ENCODE measurements around the gene MACROD1.
"Not testable (repeated sequence)": the region's sequence is repeated elsewhere in the genome, so short reads cannot be mapped to it uniquely, and the experiment has no call there.

The MACROD1 gene

DNA sequence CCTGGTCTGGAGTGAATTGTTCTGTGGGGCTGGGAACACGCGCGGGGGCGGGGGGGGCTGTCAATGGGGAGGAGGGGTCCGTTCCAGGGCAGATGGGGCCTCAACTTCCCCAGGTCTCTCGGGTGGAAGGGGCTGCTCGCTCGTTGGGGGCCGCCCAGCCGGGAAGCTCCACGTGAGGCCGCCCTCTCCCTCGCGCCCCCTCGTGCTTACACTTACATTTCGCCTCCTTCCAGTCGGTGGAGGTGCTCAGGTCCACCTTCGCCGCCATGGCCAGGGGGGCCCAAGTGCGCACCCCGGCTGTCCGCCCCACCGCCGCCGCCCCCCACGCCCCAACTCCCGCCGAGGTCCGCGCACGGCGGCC lies 452 bp downstream of the MACROD1 start:
- Histone ChIP-seq H3K27me3 (ENCODE audit: low read length) (no peaks in the 10 kb centered on the region), H3K9ac (ENCODE audit: low read length) (peak overlapping the region; percentile 81), H3K4me2 (ENCODE audit: low read depth, low read length, poor library complexity, severe bottlenecking) (peak overlapping the region; percentile 73), H2AFZ (ENCODE audit: low read depth, low read length, severe bottlenecking) (peak overlapping the region; percentile 83), H3K27ac (ENCODE audit: low read depth, low read length) (peak overlapping the region; percentile 44; the same call in 1 of the 2 replicates), H3K36me3 (ENCODE audit: low read length) (no peaks in the 10 kb centered on the region), H4K20me1 (ENCODE audit: low read depth, low read length) (no peaks in the 10 kb centered on the region), H3F3A (ENCODE audit: insufficient read depth) (peaks cover 14% of the 10 kb centered on the region; the same call in 1 of the 2 replicates), H3K9me3 (ENCODE audit: insufficient read depth, low read length) (no peaks in the 10 kb centered on the region), H3K9me2 (replicated peaks; ENCODE audit: insufficient read depth, low read length) (no peaks in the 10 kb centered on the region), H3K79me2 (ENCODE audit: insufficient read depth, low read length) (peaks cover 3% of the 10 kb centered on the region; the same call in 1 of the 2 replicates), H3K4me3 (ENCODE audit: insufficient read depth, low read length, poor library complexity, severe bottlenecking) (peak overlapping the region; percentile 60)
- TF ChIP-seq, protein P1, sequence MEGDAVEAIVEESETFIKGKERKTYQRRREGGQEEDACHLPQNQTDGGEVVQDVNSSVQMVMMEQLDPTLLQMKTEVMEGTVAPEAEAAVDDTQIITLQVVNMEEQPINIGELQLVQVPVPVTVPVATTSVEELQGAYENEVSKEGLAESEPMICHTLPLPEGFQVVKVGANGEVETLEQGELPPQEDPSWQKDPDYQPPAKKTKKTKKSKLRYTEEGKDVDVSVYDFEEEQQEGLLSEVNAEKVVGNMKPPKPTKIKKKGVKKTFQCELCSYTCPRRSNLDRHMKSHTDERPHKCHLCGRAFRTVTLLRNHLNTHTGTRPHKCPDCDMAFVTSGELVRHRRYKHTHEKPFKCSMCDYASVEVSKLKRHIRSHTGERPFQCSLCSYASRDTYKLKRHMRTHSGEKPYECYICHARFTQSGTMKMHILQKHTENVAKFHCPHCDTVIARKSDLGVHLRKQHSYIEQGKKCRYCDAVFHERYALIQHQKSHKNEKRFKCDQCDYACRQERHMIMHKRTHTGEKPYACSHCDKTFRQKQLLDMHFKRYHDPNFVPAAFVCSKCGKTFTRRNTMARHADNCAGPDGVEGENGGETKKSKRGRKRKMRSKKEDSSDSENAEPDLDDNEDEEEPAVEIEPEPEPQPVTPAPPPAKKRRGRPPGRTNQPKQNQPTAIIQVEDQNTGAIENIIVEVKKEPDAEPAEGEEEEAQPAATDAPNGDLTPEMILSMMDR (IDR thresholded peaks at IDR 0.05; ENCODE audit: insufficient read depth, low read length, poor library complexity, severe bottlenecking): no peak

DNA sequence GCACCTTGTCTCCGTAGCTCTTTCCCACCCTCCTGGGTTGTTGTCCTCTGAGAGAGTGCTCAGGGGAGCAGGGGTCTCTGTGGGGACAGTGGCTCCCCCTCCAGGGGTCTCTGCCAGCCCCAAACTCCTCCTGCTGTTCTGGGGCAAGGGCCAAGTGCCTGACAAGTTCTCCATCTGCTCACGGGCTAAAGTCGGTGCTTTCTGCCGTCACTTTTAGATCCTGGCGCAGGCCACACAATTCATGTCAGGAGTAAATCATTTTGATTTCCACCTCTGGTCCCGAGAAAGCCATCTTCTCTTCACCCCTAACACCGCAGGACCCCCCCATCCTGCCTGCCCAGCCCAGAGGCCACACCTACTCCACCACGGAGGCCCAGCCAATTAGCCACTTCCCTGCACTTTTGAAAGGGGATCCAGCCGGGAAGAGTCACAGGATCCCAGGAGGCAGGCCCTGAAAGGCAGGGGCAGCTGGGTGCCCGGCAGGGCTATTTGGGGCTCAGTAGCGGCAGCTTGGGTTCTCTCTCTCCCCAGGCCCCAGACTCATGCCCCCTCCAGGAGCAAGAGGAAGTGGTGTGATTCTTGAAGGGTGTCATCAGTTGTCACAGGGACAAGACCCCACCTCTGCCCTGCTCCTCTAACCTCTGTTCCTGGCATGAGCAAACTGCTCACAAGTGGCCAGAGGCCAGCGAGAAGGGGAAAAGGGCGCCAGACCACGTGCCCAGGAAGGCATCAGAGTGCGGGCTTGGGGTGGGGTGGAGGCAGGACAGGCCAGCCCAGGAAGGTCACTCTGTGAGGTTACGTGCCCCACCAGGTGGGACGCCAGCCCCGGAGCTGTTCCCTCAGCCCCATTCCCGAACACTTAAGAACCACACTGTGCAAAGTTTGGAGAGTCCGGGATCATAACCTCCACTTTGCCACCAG lies 1.3 kb downstream of the MACROD1 start:
- Histone ChIP-seq H3K27me3 (ENCODE audit: low read length) (no peaks in the 10 kb centered on the region), H3K9me2 (replicated peaks; ENCODE audit: insufficient read depth, low read length) (no peaks in the 10 kb centered on the region), H3K9ac (ENCODE audit: low read length) (peak overlapping the region; percentile 81), H3K36me3 (ENCODE audit: low read length) (no peaks in the 10 kb centered on the region), H4K20me1 (ENCODE audit: low read depth, low read length) (no peaks in the 10 kb centered on the region), H3K79me2 (ENCODE audit: insufficient read depth, low read length) (peaks cover 3% of the 10 kb centered on the region; the same call in 1 of the 2 replicates), H3F3A (ENCODE audit: insufficient read depth) (peaks cover 7% of the 10 kb centered on the region; the same call in 1 of the 2 replicates), H3K27ac (ENCODE audit: low read depth, low read length) (0 out of 2 replicates have a peak overlapping the region, but pooled peaks have one; percentile 44), H2AFZ (ENCODE audit: low read depth, low read length, severe bottlenecking) (peak overlapping the region; percentile 83), H3K4me3 (ENCODE audit: insufficient read depth, low read length, poor library complexity, severe bottlenecking) (peak overlapping the region; percentile 60), H3K4me2 (ENCODE audit: low read depth, low read length, poor library complexity, severe bottlenecking) (peak overlapping the region; percentile 73), H3K9me3 (ENCODE audit: insufficient read depth, low read length) (no peaks in the 10 kb centered on the region)
- TF ChIP-seq, protein P1 (IDR thresholded peaks at IDR 0.05; ENCODE audit: insufficient read depth, low read length, poor library complexity, severe bottlenecking): no peak
- TF ChIP-seq EZH2phosphoT487 (conservative IDR thresholded peaks at IDR 0.05; ENCODE audit: low read length): no peak

DNA sequence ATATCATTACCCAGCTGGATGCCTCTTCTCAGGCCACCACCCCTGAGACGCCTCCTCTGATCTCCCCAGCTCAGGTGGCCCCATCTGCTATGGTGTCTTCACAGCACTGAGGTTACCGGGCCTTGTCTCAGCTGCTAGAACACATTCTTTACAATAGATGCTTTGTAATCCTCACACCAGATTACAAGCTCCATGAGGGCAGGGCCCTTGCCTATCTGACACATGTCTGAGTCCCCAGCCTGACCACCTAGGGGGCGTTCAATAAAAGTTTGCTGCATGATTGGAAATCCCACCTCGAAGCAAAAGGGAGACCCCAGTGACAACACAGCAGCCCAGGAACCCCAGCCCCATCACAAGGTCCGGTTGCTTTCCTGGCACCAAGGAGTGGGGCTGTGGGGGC lies 2.0 kb downstream of the MACROD1 start:
- Histone ChIP-seq H3K9ac (ENCODE audit: low read length) (no peak overlapping the region), H4K20me1 (ENCODE audit: low read depth, low read length) (no peaks in the 10 kb centered on the region), H3K36me3 (ENCODE audit: low read length) (no peaks in the 10 kb centered on the region), H3K4me3 (ENCODE audit: insufficient read depth, low read length, poor library complexity, severe bottlenecking) (no peak overlapping the region), H3K79me2 (ENCODE audit: insufficient read depth, low read length) (peaks cover 3% of the 10 kb centered on the region; the same call in 1 of the 2 replicates), H3F3A (ENCODE audit: insufficient read depth) (0 out of 2 replicates have a peak, but pooled peaks cover 5% of the 10 kb centered on the region), H3K9me3 (ENCODE audit: insufficient read depth, low read length) (no peaks in the 10 kb centered on the region), H2AFZ (ENCODE audit: low read depth, low read length, severe bottlenecking) (no peak overlapping the region), H3K4me2 (ENCODE audit: low read depth, low read length, poor library complexity, severe bottlenecking) (no peak overlapping the region), H3K27ac (ENCODE audit: low read depth, low read length) (no peak overlapping the region), H3K27me3 (ENCODE audit: low read length) (no peaks in the 10 kb centered on the region), H3K9me2 (replicated peaks; ENCODE audit: insufficient read depth, low read length) (no peaks in the 10 kb centered on the region)
- TF ChIP-seq EZH2phosphoT487 (conservative IDR thresholded peaks at IDR 0.05; ENCODE audit: low read length): no peak
- TF ChIP-seq, protein P1 (IDR thresholded peaks at IDR 0.05; ENCODE audit: insufficient read depth, low read length, poor library complexity, severe bottlenecking): no peak

DNA sequence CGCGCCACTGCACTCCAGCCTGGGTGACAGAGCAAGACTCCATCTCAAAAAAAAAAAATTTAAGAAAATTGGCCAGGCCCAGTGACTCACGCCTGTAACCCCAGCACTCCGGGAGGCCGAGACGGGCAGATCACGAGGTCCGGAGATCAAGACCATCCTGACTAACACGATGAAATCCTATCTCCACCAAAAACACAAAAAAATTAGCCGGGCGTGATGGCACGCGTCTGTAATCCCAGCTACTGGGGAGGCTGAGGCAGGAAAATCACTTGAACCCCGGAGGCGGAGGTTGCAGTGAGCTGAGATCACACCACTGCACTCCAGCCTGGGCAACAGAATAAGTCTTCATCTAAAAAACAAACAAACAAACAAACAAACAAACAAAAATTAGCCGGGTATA lies 3.1 kb downstream of the MACROD1 start:
- not testable (repeated sequence) for H3K4me3 ChIP-seq (ENCODE audit: insufficient read depth, low read length, poor library complexity, severe bottlenecking); H2AFZ ChIP-seq (ENCODE audit: low read depth, low read length, severe bottlenecking); H3K9me3 ChIP-seq (ENCODE audit: insufficient read depth, low read length); H4K20me1 ChIP-seq (ENCODE audit: low read depth, low read length); H3K79me2 ChIP-seq (ENCODE audit: insufficient read depth, low read length); H3K27ac ChIP-seq (ENCODE audit: low read depth, low read length); H3K9me2 ChIP-seq (replicated peaks; ENCODE audit: insufficient read depth, low read length); H3F3A ChIP-seq (ENCODE audit: insufficient read depth); H3K4me2 ChIP-seq (ENCODE audit: low read depth, low read length, poor library complexity, severe bottlenecking); H3K27me3 ChIP-seq (ENCODE audit: low read length); H3K36me3 ChIP-seq (ENCODE audit: low read length); H3K9ac ChIP-seq (ENCODE audit: low read length)
